DMS53 treated with DMSO at 0.1 percent for 48 hours (cell line): Measurements from ENCODE around the gene CZIB.
A peak's percentile ranks its signal among the peaks of the same experiment; 100 is the strongest.

Source experiments
- DNase-seq: peaks from one replicate; lab custom pipeline; 2025; ENCODE audit not compliant: unreplicated experiment; lab: John Stamatoyannopoulos, UW

CZIB gene

DNA sequence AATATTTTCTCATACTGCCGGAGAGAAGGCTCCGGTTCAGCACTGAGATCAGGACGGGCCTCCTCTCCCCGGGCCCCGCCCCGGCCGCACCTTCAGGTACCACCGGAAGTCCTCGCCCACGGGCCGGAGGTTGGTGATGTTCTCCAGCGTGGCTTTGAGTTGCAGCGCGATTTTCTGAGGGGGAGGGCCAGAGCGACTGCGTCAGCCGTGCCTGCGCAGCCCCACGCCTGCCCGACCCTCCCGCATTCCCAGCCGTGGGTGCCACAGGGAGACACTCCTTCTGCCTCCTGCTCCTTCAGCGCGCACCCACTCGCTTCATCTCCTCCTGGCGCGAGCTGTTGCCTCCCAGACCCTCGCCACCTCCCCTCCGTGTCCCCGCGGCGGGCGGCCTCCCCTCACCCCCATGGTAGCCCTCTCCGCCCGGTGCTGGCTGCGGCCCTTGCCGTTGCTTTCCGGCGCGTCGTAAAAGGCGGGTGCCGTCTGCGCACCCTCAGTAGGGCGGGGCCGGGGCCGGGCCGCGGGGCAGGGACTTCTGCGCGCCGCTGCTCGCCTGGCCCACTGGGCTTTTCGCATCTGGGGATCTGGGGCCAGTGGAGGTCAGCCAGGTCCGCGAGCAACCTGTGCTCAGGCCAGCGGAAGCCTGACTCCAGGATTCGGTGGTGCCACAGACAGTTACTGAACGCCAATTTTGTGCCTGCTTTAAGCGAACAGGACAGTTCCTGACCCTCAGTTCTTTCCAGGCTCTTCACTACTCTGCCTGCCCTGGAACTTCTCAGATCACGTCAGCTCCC lies at the start of gene CZIB:
Gene CZIB, minus strand, starts transcription at position 464 of the 791 bp plus-strand sequence. Its CDS starts 59 bp downstream, at position 405.
- DNase-seq = peak; percentile 97

DNA sequence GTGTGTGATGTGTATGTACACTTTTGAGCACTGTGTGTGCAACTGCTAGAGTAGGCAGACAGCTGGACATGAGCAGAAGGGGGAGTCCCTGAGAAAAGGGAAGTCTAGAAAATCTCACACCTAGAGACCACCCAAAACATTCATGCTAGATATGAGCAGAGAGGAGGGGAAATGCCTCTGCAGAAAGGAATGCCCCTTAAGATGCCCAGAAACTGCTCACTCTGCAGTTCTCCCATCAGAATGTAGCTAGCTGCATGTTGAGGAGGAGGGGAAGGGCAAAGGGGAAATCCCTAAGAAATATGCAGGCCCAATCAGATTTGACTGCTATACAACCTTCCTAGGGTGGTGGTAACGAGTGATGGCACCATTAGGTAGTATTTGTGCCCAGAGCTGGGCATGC lies 49.7 kb upstream of the CZIB start:
- DNase-seq = no peak

DNA sequence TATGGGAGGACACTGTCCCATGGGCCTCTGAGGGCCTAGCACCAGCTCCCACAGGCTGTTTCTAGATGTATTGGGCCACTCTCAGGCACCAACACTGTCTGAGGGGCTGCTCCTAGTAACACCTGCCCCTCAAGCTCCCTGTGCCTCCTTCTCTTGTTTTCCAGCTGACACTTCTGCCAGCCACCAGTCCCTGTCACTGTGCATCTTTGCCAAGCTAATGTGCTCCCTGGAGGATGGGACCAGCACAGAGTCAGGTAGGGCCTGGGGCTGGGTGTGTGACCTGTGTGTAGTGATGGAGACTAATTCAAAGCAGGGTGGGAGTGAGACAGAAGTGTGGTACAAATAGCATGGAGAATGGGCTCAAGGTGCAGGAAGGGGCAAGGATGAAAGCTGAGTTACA lies 47.3 kb upstream of the CZIB start:
- no peak for DNase-seq

DNA sequence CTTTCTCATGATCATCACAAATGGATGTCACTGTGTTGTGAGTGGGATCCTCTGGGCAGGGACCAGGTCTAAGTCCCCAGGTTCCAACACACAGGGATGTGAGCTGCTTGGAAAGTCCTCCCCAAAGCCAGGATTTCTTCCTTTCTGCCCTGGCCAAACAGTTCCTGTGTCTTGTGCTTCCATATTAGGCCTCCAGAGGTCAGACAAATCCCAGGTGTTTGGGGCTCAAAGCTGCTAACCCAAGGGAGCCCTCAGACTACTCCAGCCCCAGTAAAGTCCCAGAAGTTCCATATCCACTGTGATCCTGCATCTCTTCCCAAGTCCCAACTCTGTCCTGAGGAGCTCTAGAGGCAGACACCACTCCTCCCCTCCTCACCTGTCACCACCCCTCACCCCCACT lies 45.6 kb upstream of the CZIB start:
- DNase-seq = no peak

DNA sequence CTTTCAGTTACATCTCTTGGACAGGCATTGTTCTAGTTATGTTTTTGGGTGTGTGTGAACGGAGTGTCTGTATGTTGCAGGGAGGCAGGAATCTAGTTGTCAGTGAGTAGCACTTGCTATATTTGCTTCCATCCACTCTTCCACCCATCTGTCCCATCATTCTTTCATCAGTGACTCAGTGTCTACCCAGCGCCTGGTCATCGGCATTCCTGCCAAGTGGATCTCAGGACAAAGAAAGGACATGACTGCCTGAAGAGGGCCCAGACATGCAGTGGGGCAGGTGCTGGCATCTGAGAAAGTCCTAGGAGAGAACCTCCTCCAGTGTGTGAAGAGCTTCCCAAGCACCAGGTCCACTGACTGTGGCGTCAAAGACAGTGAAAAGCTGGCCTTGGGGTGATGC lies 45.1 kb upstream of the CZIB start:
- DNase-seq = no peak

DNA sequence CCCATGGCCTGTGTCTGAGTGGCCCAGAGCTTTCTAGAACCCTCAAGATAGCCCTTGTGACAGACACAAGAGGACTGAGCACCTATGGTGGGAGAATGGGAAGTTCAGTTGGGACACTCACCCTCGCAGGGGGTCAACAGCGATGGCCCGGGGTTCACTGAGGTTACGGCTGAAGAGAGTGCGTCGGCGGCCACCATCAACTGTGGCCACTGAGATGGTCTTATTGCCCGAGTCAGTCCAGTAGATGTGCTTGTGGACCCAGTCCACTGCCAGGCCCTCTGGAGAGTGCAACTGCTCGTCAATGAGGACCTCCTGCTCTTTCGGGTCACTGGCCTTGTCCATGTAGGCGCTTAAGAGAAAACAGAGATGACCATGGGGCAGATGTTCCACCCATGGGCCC lies 43.6 kb upstream of the CZIB start:
- no peak for DNase-seq

DNA sequence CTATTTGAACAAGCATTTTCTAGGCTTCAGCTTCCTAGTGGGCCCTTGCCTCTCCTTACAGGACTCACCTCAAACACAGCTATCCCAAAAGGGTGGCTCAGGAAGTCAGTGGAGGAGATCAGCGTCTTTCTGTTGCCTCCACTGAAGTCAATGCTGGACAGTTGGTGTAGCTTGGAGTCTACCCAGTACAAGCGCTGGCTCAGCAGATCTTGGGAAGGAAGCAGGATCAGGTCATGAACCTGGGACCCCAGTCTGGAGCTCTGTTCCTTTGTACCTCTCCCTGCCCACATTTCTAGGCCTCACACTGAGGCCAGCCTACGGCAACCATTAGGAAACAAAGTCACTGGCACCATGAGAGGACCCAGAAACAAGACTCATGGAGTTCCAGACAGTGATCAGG lies 41.6 kb upstream of the CZIB start:
- DNase-seq = no peak

DNA sequence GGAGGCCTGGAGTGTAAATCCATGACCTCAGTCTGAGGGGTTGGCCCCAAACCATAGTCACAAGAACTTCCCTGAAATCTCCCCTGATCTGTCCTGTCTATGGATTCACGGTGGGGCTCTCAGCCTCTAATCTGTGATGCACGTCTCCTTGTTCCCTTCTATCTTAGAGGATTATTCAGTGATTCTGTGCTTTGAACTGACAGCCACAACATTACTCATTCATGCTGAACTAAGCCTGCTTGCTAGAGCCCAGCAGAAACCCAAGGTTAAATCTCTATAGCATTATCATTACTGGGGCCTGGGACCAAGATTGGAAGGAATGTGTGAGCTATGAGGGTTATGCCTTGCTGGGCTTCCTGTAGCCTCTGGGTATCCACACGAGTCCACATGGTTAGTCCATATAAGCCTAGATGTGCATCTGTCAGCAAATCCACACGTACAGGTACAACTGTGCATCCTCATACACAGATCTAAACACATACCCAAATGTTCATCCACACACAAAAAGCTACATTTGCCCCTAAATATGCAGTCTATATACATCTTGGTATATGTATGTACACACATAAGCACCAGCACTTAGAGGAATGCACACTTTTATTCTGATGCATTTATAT lies 40.3 kb upstream of the CZIB start:
- no peak for DNase-seq

DNA sequence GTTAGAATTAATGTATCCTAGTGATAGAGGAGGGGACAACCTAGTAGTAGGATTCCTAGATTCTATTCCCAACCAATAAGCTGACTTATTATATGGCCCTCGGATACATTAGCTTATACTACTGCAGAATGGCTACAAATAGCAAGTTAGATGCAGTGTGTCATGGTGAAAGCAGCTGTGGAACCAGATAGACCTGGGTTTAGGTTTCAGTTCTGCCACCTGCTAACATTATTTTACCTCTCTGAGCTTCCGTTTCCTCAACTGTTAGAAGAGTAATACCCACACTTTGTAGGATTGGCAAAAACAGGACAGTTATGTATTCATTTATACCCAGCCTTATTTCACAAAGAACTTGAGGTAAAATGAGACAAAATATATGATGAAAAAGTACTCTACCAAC lies 39.5 kb upstream of the CZIB start:
- no peak for DNase-seq

DNA sequence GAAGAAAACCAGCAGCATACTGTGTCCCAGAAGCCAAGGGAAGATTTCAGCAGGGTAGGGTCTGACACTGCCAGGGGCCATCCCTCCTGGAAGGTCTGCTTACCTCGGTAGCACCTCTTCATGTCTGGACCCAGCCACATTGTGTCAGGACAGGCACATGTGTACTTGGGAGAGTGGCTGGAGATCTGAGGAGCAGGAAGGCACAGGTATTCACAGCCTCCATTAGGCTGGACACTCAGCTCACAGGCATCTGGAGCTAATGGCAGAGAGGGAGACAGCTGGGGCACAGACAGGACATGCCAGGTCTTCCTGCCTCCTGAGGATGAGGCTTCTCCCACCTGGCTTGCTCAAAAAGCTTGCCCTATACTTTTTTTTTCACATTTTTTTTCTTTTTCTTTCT lies 37.8 kb upstream of the CZIB start:
- no peak for DNase-seq

DNA sequence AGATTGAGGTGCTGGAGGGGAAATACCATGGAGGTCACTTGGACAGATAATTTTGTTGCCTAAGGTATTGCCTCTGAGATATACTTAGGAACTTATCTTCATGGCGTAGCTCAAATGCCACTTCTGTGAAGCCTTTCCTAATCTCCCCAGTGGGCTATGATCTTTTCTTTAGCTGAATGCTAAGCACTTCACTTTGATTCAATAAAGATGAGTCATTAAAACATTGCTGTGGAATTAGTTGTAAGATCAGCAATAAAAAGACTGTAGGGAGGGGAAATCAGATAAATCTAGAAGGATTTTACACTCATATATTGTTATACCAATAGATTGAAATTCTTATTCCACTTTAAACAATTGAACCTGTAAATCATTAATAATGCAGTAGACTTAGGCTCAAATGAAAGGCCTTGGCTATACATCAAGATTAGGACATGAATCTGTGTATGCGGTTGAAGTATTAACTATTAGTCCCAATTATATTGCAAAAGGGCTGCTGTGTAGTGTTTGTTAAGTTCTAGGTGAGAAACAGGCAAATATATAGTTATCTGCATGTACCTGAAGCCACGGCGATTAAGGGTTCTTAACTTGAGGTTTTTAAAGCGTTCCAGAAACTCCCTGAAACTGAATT lies 37.1 kb upstream of the CZIB start:
- no peak for DNase-seq

DNA sequence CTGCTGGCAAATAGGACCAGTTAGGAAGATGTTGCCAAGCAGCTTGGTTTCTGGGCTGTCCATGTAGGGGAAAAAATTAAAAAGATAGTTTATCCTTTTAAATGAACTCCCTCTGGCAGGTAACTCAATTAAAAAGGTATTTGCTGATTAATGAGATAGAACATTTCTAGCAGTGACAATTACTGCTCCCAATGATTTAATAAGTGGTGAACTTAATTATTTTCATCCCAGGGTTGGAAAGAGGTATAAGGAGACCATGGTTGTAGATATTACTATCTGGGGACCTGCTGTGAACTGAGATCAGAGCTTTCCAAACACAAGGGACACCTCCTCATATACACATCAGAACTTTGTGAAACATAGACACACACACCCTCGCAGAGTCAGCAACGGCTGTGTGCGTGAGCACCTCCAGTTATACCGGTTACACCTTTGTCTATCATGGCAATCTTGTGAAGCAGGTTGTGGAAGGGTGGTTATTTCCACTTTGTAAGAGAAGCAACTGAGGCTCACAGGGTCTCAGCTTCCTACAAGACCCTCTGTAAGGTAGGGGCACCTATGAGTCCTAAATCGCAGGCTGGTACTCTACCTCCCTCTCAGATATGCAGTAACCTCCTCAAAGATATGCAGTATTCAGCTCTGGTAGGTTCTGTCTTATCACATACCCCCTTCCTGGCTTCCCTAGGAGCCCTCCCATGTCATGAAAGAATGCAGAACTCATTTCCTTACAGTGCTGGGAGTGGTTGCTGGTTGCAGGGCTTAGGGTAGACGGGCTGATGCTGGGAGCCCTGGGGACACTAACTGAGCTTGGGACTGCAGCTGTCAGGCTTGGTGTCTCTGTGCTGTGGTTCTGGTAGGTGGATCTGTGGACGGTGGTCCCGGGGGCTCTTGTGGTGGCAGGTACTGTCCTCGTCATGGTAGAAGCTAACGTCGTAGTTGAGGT lies 36.3 kb upstream of the CZIB start:
- DNase-seq = no peak

DNA sequence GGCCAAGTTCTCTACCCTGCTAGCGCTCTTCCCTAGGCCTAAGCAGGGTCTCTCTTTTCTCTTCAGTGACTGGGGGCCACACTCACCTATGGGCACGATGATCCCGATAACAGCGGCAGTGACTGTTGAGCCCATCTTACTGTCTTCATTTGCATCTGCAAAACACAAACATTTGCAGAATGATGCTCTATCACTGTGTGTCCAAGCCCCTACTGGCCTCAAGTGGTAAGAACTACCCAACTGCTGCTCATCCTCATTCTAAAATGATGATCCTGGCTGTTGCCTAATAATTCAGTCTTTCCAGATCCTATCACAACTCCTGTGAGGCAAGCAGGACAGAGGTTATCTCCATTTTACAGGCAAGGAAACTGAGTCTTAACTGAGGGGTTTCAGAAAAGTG lies 34.6 kb upstream of the CZIB start:
- no peak for DNase-seq

DNA sequence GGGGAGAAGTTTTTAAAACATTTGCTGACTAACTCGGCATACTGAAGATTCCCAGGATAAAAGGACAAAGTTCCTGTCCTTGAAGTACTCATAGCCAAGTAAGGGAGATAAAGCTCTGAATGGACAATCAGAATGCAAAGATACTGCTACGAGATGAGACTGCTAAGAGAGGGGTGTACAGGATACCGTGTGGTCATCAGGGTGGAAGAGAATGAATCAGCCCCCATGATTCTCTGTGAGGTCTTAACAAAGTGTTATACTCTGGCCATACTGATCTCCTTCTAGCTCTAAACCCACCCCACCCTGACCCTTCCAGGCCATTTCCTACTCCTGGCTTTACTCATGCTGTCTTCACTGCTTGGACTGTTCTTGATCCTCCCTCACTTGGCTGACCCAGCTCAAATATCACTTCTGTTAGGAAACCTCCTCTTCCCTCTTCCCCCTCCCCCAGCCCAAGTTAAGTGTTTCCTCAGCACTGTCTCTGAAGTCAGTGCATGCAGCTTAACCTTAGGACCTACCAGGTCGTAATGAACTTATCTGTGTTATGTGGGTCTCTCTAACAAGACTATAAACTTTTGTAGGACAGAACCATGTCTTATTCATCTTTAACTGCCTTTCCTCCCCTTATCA lies 33.7 kb upstream of the CZIB start:
- DNase-seq = no peak

DNA sequence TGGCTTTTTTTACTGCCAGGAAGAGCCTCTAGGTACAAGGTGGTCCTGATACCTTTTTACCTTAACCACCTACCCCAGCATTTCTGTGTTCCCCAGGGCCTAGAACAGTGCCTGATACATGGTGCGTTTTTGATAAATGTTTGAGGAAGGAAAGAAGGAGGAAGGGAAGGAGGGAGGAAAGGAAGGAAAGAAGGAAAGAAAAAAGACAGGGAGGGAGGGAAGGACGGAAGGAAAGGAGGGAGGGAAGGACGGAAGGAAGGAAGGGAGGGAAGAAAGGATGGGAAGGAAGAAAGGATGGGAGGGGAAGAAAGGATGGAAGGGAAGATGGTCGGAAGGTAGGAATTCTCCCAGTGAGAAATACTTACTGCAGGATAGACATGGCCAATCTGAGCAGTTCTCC lies 29.9 kb upstream of the CZIB start:
- DNase-seq = no peak

DNA sequence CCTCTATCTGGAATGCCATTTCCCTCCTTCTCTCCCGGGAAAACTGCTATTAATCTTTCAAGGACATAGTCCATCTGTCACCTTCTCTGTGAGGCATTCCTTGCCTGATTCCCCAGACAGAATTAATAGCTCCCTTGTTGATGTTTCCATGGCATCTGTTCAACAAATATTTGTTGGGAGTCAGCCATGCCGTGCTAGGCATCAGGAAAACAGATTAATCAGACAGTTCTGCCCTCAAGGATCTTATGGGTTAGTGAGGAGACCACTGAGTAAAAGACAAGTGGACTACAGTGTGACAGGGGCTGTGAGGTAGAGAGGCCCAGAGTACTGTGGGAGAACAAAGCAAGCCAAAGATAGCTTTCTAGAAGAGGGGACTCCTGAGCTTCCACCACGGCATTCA lies 29.3 kb upstream of the CZIB start:
- DNase-seq = no peak

DNA sequence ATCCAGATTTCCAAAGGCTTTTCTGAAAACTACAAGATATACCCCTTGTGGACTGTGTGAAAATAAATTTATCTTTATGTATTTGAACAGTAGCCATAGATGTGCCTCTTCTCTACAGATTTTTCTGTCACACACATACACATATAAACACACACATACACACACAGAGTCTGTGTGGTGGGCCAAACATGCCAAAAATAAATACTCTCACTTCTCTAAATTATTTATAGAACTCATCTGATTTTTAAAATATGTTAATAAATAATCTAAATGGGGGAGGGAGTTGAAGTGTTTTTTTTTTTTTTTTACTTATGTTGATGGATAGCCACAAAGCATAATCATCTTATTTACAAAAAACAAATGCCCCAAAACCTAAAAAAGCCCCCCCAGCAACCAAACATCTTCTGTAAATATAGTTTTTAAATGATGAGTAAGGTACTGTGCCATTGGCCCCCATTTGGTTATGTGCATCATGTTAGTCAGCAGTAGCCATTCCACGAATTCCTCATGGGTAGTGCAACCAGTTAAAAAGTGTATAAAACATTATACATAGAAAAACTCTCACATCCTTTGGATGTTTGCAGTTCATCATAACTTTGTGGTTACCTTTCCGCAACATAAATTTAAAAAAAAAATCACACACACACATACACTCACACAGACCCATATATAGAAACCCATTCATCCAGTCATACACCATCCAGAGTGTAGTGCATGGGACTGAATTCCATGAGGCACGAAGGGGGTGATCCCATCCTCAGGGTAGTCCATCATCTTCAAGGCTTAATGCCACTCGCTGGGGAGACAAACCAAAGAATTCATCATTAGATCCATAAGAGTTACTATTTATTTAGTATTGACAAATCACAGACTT lies 26.1 kb upstream of the CZIB start:
- no peak for DNase-seq

DNA sequence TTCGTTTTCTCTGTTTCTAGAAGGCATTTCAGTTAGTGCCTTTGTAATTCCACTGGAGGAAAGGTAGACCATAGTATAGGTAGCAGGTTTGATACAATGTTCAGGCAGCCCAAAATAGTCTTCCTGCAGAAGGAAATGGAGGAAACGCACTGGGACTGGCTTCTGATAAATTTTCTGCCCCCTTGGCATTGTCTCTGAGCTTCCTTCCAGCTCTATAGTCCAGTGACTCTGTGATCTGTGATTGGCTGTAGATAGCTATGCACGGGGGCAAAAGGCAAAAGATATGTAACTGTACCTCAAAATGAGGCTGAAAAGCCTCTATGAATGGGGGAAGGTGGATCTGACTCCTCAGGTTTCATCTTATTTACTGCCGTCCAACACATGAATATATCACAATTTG lies 23.7 kb upstream of the CZIB start:
- no peak for DNase-seq

DNA sequence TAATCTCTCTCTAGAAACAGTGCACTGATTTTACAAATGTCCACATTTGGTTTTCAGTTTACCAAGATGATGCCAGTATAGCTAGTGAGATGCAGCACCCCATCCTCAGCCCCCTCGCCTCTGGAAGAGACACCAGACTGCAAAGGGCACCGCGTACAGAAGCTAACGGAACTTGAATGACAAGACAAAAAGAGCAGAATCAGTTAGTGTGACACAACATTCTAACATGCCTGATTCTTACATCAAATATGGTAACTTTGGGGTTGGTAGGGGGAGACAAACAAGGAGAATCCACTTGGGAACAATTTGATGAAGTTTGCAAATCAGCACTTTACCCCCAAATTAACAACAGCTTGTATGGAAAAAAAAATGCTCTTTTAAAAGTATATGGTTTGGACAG lies 21.9 kb upstream of the CZIB start:
- no peak for DNase-seq

DNA sequence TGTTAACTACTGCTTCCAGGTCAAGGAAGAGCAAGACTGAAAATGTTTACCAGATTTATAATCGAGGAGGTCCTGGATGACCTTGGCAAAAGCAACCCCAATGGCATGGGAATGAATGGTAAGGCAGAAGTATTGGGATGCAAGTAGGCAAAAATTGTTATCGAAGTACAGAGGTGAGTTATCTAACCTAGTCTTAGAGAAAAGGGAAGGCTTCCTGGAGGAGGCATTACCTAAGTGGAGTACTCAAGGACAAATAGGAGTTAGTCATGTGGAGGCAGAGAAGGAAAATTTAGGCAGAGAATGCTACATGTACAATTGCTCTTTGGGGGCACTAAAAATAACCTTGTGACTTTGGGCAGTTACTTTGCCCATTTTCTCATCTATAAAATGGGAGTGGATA lies 21.4 kb upstream of the CZIB start:
- no peak for DNase-seq
